NCI-H1092 (cell line): ENCODE measurements around the gene LHFPL4.
A peak's percentile ranks its signal among the peaks of the same experiment; 100 is the strongest.
"Not testable (repeated sequence)": the region's sequence is repeated elsewhere in the genome, so short reads cannot be mapped to it uniquely, and the experiment has no call there.

Experiments
- DNase-seq: peaks from one replicate; lab custom pipeline; 2025; lab: John Stamatoyannopoulos, UW

The LHFPL4 gene

GRCh38 chr3:9536212-9536611 is 17.4 kb downstream of the LHFPL4 start:
- DNase-seq, result no peak

DNA sequence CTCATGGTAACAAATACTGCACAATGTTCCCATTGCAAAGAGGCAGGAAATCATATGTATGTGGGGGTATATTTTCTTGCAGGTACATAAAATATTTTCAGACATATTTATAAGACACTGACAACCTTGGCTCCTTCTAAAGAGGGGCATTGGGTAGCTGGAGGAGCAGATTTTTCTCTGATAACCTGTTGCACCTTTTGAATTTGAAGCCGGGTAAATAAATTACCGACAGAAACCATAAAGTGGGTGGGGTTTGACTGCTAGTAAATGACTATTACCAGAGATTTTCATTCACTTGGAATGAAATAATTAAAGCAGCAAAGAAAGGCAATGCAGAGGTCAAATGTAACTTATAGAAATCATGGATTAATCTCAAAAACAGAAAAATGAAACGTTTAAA is 19.2 kb downstream of the LHFPL4 start:
- DNase-seq, result no peak

DNA sequence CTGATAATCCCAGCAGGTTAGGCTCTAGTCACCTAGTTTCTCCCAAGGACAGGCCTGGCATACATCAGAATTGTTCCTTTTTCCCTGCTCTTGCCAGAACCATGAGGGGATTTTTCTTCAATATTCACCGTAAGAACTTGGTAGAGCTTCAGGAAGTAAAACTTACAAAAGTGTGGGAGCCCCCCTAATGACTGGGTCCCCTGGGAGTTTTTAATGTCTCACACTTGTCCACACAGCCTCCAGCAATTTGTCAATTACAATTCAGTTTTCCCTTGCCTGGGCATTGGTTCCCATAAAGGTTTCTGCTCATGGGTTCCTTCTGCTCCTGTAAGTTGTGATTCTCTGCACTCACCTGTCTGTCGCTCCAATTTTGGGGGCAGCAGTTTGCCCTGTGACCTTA is 28.5 kb downstream of the LHFPL4 start:
- DNase-seq, result no peak

DNA sequence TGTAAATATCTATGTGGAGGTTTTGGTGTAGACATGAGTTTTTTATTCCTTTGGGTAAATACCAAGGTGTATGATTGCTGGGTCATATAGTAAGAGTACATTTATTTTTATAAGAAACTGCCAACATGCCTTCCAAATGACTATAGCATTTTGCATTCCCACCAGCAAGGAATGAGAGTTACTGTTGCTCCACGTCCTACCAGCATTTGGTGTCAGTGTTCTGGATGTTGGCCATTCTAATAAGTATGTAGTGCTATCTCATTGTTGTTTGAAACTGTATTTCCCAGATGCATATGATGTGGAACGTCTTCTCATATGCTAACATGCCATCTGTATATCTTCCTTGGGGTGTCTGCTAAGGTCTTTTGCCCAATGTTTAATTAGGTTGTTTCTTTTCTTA is 38.7 kb downstream of the LHFPL4 start:
- DNase-seq, result no peak

- no peak for DNase-seq
Measured at GRCh38 chr3:9514306-9514705, 39.3 kb downstream of the LHFPL4 start.

GRCh38 chr3:9512456-9513045 is 41.1 kb downstream of the LHFPL4 start:
- DNase-seq, result no peak

GRCh38 chr3:9508781-9509180 is 44.8 kb downstream of the LHFPL4 start:
- no peak for DNase-seq

DNA sequence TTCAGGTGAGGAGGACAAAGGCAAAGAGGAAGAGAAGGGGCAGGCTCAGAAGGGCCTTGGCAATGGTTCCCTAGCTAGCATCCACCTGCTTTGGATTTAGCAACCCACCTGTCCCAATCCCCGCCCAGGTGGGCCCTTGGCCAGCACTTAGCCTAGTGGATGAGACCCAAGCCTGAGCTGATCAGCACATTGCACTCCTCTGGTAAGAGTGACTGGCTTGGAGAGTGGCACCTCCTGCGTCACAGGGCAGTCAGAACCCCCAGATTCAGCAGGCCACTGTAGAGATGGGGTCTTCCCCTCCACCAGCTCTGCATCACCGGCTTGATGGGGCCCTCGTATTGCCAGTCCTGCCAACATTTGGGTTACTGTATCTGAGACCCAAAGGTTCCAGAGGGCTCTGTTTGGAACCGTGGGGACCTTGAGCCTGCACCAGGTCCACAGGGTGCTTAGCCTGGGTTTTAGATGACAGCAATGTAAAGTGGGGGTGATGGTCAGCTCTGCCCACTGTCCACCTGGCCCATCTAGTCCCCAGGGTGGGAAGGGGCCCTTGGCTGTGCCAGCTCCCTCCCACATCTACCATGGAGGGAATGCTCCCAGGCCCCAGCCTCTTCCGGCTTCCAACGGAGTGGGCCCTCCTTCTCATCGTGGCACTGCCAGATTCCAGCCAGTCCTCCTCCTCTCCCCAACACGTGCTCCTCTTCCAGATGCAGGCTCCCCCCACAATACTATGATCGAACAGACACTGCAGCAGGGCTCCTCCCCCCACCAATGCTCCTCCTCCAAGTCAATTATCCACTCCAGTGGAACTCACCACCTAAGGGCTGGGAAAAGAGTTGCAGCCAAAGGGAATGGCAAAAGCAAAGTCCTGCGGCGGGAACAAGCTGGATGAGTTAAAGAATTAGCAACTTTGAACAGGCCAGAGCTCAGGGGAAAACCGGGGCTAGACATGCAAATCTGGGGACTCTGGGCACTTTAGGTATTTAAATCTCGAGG is 45.7 kb downstream of the LHFPL4 start:
- DNase-seq, result no peak

- DNase-seq, result peak; percentile 28
Measured at GRCh38 chr3:9503283-9503682, 50.3 kb downstream of the LHFPL4 start.

DNA sequence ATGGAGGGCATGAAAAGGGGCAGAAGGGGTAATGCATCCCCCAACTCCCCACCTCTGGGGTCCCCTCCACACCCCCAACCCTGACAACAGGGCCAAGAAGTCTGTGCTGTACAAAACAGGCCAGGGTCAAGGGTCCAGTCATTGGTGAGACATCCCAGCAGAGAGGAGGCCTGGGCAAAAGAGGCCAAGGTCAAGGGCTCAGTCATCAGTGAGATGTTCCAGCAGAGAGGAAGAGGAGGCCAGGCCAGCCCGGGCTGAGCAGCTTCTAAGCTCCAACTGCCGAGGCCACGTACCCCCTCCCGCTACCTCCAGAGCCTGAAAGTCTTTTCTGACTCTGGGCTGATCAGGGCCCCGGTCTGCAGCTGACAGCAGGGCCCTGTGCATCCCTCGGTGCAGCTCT is 52.4 kb downstream of the LHFPL4 start:
- no peak for DNase-seq

DNA sequence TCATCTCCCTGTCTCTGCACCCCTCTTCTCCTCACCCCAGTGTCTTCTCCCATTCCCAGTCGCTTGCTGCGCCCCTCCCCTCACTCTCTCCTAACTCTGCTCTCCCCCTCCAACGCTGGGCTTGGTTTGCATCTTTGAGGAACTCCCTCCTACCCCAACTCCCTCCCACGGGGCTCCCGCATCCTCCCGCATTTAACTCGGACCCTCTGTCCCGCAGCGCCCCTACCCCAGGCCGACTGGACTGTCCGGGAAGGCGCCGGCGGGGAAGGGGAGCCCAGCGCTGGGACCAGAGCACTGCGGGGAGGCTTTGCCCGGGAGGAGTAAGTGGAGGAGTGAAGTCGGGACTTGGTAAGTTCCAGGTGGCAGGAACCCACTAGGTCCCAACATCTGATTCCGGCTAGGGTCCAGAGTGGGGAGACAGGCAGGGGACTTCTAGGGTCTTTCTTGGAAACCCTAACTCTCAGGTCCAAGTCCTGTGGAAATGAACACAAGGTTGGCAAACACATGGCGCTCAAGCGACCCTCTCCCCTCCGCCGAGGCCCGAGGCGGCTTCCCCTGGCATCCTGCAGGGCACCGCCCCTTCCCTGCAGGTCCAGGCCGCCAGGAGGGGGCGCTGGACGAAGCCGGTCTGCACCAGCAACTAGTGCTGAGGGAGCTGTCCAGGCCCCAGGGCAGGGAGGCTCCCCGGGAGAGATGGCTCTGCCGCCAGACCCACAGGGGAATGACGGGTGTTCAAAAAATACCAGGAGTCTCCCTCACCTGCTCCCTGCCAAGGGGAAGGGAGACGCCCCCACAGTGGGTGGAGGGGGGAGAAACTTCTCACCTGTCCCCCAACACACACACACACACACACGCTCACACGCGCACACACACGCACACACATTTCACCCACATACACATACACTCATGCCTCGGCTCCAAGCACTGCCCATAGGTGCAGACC is 53.2 kb downstream of the LHFPL4 start:
- no peak for DNase-seq

DNA sequence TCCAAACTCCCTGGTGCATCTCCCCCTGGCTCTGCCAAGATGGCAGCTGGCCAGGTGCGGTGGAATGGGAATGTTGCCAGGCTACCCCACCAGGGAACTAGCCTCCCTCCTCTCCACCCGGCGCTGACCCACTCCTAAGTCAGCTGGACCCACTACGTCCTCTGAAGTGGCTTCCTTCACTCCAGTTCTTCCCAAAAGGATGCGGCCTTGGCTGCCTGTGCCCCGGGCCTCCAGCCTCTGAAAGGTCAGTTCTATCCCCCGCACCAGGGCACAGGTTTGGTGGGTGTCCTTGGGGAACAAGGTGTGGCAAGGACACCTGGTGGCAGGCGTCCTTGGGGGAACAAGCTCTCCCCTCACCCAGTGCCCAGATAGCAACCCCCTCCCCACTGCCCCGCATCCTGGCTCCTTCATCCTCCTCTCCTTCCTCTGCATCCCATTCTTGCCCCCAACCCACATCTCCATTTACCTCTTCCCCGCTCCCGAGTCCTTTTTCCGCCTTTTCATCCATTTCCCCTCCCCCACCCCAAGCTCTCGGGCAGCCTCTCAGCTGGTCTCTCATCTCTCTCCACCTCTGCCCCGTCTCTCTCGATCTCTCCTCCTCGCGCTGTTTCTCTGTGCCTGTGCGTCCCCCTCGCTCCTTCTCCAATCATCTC is 54.0 kb downstream of the LHFPL4 start:
- no peak for DNase-seq

GRCh38 chr3:9498781-9499180 is 54.8 kb downstream of the LHFPL4 start:
- no peak for DNase-seq

DNA sequence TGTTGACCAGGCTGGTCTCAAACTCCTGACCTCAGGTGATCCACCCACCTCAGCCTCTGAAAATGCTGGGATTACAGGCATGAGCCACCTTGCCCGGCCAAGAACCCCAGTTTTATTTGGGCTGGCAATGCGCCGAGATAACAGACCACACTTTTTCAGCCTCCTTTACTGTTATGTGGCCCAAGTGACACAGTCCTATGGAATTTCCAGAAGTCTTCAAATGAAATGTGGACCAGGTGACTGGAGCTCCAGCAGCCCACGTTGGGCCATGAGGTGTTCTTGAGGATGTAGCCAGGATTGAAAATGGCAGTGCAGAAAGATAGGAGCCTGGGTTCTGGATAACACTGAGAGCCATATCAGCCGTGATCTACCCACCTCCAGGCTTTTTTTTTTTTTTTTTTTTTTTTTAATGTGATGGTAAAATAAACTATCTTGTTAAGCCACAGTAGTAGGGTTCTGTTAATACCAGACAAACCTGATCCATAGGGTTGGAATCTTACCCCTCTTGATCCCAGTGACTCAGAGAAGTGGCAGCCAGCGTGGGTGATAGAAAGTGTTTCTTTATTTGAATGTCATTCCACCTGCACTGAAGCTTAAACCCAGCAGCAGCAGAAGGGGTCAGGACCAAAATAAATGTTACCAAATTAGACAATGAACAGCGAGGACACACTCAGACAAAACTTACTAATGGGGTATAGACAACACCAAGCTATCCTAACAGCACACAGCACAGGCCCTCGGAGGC is 55.6 kb downstream of the LHFPL4 start:
- no peak for DNase-seq

- no peak for DNase-seq
Measured at GRCh38 chr3:9496893-9497292, 56.7 kb downstream of the LHFPL4 start.

- DNase-seq, result not testable (repeated sequence)
Measured at GRCh38 chr3:9494036-9494435, 59.6 kb downstream of the LHFPL4 start.

- DNase-seq, result no peak
Measured at GRCh38 chr3:9491506-9491905, 62.1 kb downstream of the LHFPL4 start.

DNA sequence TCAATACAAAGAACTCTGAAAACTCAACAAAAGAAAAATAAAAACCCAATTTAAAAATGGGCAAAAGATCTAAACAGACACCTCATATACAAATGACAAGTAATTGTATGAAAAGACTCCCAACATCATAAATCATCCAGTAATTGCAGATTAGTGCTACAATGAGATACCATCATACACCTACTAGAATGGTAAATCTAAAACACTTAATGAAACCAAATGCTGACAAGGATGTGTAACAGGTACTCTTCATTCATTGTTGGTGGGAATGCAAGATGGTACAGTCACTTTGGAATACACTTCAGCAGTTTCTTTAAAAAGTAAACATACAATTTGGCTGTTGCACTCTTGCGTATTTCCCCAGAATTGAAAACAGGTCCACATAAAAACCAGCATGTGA is 68.4 kb downstream of the LHFPL4 start:
- no peak for DNase-seq

- DNase-seq, result no peak
Measured at GRCh38 chr3:9480265-9480664, 73.4 kb downstream of the LHFPL4 start.

GRCh38 chr3:9476935-9477334 is 76.7 kb downstream of the LHFPL4 start:
- DNase-seq, result no peak

DNA sequence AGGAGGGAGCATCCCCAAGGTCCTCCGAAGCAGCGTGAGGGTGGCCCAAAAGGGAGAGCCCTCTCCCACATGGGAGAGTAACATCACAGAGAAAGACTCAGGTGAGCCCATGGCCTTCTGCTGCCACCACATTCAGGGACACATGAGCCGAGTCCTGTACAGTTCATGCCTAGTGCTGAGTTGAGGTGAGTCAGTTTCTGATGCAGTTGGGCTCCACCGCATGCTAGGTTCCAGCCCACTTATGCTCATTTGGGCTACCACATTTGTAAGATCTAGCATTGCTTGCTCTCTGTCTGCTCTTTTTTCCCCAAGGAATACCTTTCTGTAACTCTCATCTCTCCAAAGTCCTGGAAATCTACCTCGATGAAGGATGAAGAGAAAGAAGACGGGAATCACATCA is 79.1 kb downstream of the LHFPL4 start:
- no peak for DNase-seq
